ENCODE measurements around the gene MTA2. TPM values are rescaled to one million over a fixed set of nuclear protein-coding genes. Genes with fewer than 3 reads are reported as not detected.

The MTA2 gene
- total RNA-seq, 1 experiment from 2014 or later, result 241 TPM

DNA sequence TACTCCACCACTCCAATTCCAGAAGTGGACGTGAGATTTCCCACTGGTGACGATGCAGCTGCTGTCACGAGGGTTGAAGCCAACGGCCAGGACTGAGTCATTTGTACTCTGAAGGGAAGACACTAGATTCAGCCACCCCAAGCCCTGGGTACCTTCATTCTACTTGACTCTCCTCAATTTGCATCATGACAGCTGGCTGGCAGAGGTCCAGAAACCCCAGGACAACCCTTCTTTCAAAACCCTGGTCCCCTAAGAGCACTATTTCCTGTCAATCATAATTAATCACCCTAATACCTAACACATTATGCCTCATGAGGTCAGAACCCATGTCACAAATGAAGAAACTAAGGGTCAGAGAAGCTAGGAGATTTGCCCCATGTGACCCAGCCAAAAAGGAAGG lies 6.0 kb upstream of the MTA2 start:
- Histone ChIP-seq H3K27ac (ENCODE audit: low read depth, low read length, poor library complexity, severe bottlenecking) (no peak overlapping the region), H3K4me1 (ENCODE audit: insufficient read depth, low read length, poor library complexity, severe bottlenecking) (peaks cover 18% of the 10 kb centered on the region), H3K36me3 (ENCODE audit: insufficient read depth, low read length, poor library complexity, severe bottlenecking) (no peaks in the 10 kb centered on the region), H3K9me3 (ENCODE audit: low read depth, low read length, poor library complexity, severe bottlenecking) (no peaks in the 10 kb centered on the region), H3K27me3 (replicated peaks; ENCODE audit: insufficient read depth, low read depth, low read length, poor library complexity) (no peaks in the 10 kb centered on the region), H3K4me3 (ENCODE audit: low read depth, low read length, poor library complexity, severe bottlenecking) (no peak overlapping the region)
- ChIA-PET POLR2A (ENCODE audit: low non-redundant PET) (no interaction called here), CTCF (no interaction called here)
- peak; percentile 61 for DNase-seq (ENCODE audit: low spot score)
- intact Hi-C loops (cut with micrococcal nuclease; ENCODE audit: unreplicated experiment), result no loop called here
- TF ChIP-seq, protein P1, sequence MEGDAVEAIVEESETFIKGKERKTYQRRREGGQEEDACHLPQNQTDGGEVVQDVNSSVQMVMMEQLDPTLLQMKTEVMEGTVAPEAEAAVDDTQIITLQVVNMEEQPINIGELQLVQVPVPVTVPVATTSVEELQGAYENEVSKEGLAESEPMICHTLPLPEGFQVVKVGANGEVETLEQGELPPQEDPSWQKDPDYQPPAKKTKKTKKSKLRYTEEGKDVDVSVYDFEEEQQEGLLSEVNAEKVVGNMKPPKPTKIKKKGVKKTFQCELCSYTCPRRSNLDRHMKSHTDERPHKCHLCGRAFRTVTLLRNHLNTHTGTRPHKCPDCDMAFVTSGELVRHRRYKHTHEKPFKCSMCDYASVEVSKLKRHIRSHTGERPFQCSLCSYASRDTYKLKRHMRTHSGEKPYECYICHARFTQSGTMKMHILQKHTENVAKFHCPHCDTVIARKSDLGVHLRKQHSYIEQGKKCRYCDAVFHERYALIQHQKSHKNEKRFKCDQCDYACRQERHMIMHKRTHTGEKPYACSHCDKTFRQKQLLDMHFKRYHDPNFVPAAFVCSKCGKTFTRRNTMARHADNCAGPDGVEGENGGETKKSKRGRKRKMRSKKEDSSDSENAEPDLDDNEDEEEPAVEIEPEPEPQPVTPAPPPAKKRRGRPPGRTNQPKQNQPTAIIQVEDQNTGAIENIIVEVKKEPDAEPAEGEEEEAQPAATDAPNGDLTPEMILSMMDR (conservative IDR thresholded peaks at IDR 0.05; ENCODE audit: low read depth, low read length), result no peak
- TF ChIP-seq EZH2 (IDR thresholded peaks at IDR 0.05; ENCODE audit: borderline replicate concordance, low read depth, low read length, poor library complexity, severe bottlenecking), result no peak
- BruUV-seq (replicated peaks), result no TSS peak

DNA sequence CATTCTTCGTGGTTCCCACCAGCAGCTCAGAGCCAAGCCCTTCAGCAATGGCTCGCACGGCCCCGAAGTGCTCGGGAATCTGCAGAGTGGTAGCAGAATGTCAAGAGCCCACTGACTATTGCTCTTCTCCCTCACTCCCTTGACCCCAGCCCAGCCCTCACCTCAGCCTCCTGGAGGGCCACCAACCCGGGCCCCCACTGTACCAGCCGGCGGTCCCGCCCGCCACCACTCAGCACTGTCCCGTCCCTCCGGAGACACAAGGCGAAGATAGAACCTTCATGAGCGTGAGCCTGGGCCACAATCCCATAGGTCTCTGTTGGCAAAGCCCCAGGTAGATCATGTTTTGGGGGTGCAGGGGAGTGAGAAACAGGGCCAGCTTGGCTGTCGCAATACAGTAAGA lies 4.2 kb upstream of the MTA2 start:
- no TSS peak for BruUV-seq (replicated peaks)
- POLR2A ChIA-PET (ENCODE audit: low non-redundant PET), result no interaction called here
- no peaks in the 10 kb centered on the region for H3K9me3 ChIP-seq (ENCODE audit: low read depth, low read length, poor library complexity, severe bottlenecking)
- CTCF ChIA-PET, result no interaction called here
- peaks cover 7% of the 10 kb centered on the region for H3K4me1 ChIP-seq (ENCODE audit: insufficient read depth, low read length, poor library complexity, severe bottlenecking)
- H3K4me3 ChIP-seq (ENCODE audit: low read depth, low read length, poor library complexity, severe bottlenecking), result no peak overlapping the region
- no peak overlapping the region for H3K27ac ChIP-seq (ENCODE audit: low read depth, low read length, poor library complexity, severe bottlenecking)
- intact Hi-C loops (cut with micrococcal nuclease; ENCODE audit: unreplicated experiment), result no loop called here
- H3K36me3 ChIP-seq (ENCODE audit: insufficient read depth, low read length, poor library complexity, severe bottlenecking), result no peaks in the 10 kb centered on the region
- DNase-seq (ENCODE audit: low spot score), result no peak
- no peaks in the 10 kb centered on the region for H3K27me3 ChIP-seq (replicated peaks; ENCODE audit: insufficient read depth, low read depth, low read length, poor library complexity)
- no peak for TF ChIP-seq EZH2 (IDR thresholded peaks at IDR 0.05; ENCODE audit: borderline replicate concordance, low read depth, low read length, poor library complexity, severe bottlenecking)
- TF ChIP-seq, protein P1 (conservative IDR thresholded peaks at IDR 0.05; ENCODE audit: low read depth, low read length), result no peak

DNA sequence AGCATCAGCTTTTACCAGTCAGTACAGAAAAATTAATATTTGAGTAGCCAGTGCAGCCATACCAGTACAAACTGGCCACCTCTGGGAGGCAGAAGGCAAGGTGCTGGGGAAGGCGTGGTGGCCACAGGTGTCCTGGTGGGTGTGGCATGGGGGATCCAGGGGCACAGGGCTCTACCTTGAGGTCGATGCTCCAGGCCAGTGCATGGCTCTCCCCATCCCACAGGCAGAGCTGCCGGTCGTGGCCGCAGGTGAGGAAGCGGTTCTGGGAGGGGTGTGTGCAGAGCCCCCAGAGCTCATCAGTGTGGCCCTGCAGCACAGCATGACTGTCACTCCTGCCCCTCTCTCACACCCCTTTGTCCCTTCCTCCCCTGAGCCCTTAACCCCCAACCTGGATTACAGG lies 3.8 kb upstream of the MTA2 start:
- Histone ChIP-seq H3K4me3 (ENCODE audit: low read depth, low read length, poor library complexity, severe bottlenecking) (no peak overlapping the region), H3K27ac (ENCODE audit: low read depth, low read length, poor library complexity, severe bottlenecking) (no peak overlapping the region), H3K4me1 (ENCODE audit: insufficient read depth, low read length, poor library complexity, severe bottlenecking) (peaks cover 7% of the 10 kb centered on the region), H3K36me3 (ENCODE audit: insufficient read depth, low read length, poor library complexity, severe bottlenecking) (no peaks in the 10 kb centered on the region), H3K27me3 (replicated peaks; ENCODE audit: insufficient read depth, low read depth, low read length, poor library complexity) (no peaks in the 10 kb centered on the region), H3K9me3 (ENCODE audit: low read depth, low read length, poor library complexity, severe bottlenecking) (no peaks in the 10 kb centered on the region)
- no TSS peak for BruUV-seq (replicated peaks)
- intact Hi-C loops (cut with micrococcal nuclease; ENCODE audit: unreplicated experiment), result no loop called here
- POLR2A ChIA-PET (ENCODE audit: low non-redundant PET), result no interaction called here
- no peak for DNase-seq (ENCODE audit: low spot score)
- CTCF ChIA-PET, result no interaction called here
- TF ChIP-seq EZH2 (IDR thresholded peaks at IDR 0.05; ENCODE audit: borderline replicate concordance, low read depth, low read length, poor library complexity, severe bottlenecking), result no peak
- TF ChIP-seq, protein P1 (conservative IDR thresholded peaks at IDR 0.05; ENCODE audit: low read depth, low read length), result no peak

All from A673 (cell line).